Inferior parietal cortex (tissue), 1 donor: Measurements from ENCODE around the gene ABI2.
"Not testable (repeated sequence)": the region's sequence is repeated elsewhere in the genome, so short reads cannot be mapped to it uniquely, and the experiment has no call there.

ENCODE experiments used
- DNase-seq: peaks from one replicate; pipeline ENCODE4 v3.0.0-alpha.2; 2016; ENCODE audit errors: extremely low spot score

The ABI2 gene

DNA sequence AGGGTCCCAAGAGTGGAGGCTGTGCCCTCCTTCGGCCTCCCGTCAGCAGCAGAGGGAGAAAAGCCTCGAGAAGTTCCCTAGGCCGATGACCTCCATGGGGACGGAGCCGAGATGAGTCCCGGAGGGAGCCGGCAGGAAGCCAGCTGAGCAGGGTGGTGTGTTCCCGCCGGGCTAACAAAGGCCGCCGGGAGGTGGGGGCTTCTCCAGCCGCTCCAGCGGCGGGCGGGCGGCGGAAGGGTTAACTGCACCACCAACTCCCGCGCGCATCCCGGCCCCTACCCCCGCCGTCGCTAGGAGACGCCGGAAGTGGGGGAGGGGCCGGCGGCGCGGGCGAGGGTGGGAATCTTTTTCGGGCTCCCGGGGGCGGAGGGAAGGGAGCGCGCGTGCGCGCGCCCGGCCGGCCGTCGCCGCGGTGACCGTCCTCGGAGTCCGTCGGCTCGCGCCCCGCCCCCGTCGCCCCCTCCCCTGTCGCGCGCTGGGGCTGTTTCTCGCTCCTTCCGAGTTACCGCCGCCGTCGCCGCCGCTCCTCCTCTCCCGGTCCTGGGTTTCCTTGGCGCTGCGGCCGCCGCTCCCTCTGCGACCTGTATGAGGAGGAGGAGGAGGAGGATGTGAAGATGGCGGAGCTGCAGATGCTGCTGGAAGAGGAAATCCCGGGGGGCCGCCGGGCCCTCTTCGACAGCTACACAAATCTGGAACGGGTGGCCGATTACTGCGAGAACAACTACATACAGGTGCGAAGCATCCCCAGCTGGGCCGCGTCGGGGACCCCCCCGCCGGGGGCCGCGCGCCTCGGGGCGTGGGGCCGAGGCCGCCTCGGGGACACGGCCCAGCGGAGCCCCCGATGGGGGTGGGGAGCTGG, at the start of gene ABI2:
TSS of gene ABI2 (plus strand) at position 494 of the 859 bp plus-strand sequence. CDS start at position 615, 121 bp downstream.
- DNase-seq: peak; percentile 90

DNA sequence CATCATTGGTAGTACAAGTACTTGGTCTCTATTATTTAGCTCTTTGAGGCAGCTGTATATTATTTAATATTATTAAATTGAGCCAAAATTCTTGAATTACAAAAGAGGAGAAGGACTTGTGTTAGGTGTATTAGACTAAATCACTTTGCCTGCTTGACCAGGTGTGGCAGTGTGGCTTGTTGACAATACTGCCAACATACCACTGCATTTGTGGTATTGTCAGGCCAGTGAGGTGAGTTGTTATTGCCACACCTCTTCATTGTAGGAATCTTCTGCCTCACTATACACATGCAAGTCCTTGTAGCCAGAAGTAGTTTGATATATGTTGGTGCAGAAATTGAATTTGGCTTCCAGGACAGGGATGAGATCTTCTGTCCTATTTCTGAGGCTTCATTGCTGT, 48.9 kb upstream of the ABI2 start:
- DNase-seq: no peak

DNA sequence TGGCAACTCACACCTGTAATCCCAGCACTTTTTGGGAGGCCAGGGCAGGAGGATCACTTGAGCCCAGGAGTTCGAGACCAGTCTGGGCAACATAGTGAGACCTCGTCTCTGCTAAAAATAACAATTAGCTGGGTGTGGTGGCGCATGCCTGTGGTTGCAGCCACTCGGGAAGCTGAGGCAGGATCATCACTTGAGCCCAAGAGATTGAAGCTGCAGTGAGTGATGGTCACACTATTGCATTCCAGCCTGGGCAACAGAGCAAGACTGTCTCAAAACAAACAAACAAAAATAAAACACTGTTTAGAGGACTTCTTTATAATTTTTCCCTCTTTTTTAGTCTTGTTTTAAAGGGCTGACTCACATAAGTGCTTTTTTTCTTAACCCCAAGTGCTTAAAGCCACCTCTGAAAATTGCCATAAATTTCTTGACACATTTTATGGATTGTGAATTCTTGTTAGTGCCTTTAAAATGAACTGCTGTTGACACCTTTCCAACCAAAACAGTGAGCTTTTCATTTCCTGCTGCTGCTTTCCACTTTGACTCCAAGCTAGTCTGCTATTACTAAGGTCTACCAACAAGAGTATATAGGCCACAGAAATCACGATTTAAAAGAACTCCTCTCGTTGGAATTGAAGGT, 47.6 kb upstream of the ABI2 start:
- no peak for DNase-seq

DNA sequence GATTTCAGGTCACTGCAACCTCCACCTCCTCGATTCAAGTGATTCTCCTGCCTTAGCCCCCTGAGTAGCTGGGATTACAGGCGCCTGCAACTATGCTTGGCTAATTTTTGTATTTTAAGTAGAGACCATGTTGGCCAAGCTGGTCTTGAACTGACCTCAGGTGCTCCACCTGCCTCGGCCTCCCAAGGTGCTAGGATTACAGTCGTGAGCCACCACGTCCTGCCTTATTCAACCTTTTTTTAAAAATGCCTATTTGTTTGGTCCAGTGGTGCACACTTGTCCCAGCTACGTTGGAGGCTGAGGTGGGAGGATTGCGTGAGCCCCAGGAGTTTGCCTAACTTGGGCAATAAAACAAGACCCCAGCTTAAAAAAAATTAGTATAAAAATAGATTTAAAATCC, 46.1 kb upstream of the ABI2 start:
- DNase-seq: no peak

DNA sequence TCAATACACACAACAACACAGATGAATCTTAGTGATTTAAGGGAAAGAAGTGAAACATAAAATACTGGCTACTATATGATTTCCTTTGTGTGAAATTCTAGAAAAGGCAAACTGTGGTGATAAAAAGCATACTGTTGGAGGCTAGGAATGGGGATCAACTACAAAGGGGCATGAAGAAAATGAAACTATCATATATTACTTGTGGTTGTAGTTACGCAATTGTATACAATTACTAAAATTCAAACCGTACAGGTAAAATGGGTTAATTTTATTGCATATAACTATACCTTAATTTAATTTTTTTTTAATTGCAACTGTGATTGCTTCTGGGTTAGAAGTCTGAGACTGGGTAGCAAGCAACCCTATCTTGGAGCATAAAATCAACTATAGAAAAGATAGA, 41.7 kb upstream of the ABI2 start:
- DNase-seq: no peak

DNA sequence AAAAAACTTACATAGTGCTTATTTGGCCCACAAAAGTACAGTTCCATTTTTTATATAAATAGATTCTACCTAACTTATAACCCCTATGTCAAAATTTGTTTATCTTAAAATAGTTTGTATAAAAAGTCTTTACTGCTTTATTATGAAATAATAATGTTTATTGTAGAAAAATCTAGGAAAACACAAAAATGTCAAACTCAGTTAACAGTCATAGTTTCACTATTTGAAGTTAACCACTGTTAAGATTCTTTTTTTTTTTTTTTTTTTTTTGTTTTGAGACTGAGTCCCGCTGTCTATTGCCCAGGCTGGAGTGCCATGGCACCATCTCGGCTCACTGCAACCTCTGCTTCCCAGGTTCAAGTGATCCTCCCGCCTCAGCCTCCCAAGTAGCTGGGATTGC, 26.5 kb upstream of the ABI2 start:
- no peak for DNase-seq

DNA sequence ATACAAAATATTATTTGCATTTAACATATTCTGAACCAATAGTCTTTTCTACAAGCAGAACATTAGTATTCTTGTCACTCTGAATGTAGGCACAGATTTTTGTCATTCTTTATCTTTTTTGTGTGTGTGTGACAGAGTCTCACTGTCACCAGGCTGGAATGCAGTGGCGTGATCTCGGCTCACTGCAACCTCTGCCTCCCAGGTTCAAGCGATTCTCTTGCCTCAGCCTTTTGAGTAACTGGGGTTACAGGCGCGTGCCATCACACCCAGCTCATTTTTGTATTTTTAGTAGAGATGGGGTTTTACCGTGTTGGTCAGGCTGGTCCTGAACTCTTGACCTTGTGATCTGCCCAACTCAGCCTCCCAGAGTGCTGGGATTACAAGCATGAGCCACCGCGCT, 25.6 kb upstream of the ABI2 start:
- not testable (repeated sequence) for DNase-seq

DNA sequence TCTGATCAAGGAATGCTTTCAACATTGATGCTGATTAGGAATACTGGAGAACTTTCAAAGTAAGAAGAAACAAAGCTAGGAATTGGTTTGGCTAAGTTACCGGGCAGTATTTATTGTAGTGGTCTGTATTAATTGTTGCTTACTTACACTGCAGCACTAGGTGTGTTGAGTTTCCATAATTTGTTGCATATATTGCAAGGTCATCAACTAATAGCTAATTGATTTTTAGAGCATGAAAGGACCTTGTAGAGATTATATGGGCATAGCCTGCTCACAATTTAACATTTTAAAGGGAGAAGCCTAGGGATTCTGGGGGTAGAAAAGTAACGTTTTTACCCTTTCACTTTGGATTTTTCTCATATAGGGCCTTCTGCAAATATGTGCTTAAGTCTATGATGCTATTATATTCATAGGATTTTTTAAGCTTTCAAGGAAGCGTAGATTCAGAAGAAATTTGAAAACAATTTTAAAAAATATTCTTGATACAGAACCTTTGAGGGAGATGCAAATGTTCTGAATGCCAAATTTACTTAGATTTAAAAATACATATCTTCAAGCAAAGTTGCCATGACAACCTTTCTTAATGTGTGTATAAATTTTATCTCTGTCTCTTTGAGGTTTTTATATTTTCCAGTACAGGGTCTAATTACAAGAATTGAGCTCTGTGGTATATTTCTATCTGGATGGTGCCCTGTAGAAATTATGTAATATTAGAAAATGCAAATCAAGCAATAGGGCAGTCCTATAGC, 17.3 kb upstream of the ABI2 start:
- DNase-seq: peak; percentile 36

DNA sequence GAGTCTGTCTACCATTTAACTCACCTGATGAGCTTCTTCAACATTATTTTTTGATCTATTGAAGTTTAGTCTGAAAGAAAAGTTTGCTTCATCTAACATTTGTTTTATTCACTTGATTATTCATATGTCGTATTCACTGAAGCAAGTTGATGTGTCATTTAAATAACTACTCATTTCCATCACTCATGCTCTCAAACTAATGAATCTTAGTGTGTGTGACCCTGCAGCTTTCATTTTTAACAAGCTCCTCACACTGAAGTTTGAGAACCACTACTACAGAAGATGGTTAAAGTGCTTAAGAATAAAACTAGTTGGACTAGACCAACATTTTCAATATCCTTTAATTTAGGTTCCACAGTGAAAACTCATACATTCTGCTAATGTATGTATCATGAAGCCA, 1.8 kb upstream of the ABI2 start:
- no peak for DNase-seq

DNA sequence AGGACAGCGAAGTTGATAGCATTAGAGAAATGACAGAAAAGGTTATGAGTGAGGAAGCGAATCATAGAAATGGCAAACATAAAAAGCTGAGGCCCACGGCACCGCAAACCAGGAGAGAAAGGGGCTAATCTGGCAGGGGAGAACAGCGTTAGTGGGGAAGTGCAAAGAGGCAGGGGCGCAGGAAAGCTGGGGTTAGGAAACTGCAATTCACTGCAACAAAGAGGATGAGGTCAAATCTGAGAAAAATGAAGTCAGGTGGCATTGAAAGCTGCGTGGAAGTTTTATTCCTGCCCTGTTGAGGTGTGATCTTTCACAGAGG, 653 bp upstream of the ABI2 start:
- DNase-seq: no peak

DNA sequence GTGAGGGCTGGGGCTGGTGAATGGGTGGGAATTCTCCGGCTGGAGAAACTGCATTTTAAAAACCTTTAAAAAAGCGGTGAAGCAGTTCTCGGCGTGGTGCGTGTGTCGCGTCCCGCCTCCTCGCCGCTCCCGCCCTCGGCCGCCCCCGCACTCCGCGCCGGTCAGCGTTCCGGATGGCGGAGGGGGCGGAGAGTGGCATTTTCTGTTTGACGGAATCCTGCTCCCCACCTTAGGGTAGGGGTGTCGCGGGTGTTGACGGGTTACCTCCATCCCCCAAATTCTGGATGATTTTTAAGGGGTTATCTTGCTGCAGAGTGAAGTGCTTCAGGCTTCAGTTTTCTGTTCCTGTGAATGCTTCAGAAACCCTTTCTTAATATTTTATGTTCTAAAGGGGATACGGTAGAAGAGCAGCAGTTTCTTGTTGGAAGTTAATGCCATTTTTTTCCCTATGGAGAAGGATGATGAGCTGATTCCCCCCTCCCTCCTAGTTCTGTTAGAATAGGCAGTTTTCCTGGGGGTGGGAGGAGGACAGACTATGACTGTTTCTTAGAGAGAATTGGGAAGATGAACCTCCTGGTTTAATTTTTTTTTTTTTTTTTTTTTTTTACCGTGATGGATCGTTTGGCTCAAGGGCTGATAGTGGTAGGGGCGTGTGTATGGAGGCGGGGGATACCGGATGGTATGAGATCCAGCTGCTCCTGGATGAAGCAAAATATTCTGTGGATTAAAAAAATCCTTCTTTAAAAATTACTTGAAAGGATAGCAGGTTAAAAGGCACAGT, 756 bp downstream of the ABI2 start:
- peak; percentile 33 for DNase-seq

DNA sequence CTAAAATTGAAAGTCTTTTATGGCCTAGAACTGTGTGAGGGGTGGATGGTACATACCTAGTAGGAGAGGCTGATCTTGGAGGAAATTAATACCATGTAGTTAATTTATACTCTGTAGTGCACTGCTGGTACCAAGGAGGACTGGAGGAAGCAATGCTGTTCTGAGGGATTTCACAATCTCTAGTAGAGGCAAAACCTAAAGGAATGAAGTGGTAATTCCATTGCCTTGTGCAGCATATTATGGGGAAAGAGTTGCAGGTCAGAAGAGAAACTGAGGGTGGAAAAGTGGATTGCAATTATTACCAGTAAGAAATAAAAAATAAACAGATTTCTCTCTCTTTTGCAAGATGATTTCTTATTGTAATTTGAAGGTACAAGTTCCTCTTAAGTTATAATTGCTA, 2.2 kb downstream of the ABI2 start:
- DNase-seq: no peak

DNA sequence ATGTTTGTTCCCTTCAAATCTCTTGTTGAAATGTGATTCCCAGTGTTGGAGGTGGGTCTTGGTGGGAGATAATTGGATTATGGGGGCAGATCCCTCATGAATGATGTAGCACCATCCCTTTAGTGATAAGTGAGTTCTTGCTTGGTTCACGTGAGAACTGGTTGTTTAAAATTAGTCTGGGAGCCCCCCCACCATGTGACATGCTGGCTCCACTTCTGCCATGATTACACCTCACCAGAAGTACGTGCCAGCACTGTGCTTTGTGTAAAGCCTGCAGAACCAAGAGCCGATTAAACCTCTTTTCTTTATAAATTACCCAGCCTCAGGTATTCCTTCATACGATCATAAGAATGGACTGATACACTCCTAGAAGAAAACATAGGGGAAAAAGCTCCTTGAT, 10.1 kb downstream of the ABI2 start:
- no peak for DNase-seq

DNA sequence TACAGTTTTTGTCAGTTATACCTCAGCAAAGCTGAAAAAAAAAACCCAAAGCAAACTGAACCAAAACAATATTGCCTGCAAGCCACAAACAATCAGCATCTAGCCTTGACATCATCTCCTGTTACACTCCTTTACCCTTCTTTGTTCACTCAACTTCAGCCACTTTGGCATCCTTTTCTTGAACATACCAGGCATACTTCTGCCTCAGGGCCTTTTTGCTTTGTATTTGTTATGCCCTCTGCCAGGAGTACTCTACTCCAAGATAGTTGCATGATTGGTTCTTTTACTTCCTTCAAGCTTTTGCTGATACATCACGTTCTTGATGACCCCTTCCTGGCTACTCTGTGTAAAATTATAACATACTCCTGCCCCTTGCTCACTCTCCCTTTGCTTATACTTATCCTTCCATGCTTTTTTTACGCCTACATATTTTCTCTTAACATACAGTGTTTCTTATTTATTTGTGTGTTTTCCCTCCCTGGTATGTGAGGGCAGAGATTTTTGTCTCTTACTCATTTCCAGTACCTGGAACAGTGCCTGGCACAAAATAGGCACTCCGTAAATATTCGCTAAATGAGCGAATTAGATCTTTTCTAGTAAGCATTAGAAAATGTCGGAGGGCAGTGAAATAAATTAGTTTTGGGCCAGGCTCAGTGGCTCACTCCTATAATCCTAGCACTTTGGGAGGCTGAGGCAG, 12.7 kb downstream of the ABI2 start:
- no peak for DNase-seq

DNA sequence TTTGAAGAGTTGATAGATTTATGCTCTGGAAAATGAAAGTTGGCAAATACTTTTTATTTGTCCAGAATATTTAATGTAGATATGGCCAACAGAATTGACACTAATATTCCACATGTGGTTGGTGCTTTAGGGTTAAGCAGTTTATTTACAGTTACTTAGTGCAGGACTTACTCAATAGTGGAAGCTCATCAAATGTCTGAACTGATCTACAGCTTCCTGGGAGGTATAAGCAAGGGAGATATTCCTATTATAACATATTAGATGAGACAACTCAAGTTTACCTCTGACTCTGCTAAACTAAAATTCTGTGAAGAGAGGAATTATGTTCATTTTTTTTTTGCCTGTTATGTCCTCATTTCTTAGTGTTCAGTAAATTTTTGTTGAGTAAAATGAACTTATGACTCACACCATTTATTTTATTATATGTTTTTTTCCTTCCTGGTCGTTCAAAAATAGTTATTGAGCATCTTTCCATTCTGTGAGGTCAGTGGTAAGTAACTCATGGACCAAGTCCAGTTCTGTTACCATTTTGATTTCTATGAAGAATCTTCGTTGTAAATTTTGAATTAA, 13.6 kb downstream of the ABI2 start:
- DNase-seq: no peak

DNA sequence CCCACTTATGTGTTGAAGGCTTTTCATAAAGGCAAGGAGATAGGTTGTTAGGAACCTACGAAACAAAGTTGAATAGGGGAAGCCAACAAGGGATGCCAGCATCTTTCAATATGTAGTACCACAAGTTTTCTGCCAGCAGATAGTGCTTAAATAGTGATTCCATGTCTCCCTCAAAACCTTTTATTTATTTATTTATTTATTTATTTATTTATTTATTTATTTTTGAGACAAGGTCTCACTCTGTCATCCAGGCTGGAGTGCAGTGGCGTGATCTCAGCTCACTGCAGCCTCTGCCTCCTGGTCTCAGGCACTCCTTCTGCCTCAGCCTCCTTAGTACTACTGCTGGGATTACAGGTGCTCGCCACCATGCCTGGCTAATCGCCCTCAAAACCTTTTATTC, 14.2 kb downstream of the ABI2 start:
- not testable (repeated sequence) for DNase-seq

DNA sequence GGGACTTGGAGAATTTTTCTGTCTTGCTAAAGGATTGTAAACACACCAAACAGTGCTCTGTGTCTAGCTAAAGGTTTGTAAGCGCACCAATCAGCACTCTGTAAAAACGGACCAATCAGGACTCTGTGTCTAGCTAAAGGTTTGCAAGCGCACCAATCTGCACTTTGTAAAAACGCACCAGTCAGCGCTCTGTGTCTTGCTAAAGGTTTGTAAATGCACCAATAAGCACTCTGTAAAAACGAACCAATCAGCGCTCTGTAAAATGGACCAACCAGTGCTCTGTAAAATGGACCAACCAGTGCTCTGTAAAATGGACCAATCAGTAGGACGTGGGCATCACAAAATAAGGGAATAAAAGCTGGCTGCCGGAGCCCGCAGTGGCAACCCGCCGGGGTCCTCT, 16.5 kb downstream of the ABI2 start:
- no peak for DNase-seq

DNA sequence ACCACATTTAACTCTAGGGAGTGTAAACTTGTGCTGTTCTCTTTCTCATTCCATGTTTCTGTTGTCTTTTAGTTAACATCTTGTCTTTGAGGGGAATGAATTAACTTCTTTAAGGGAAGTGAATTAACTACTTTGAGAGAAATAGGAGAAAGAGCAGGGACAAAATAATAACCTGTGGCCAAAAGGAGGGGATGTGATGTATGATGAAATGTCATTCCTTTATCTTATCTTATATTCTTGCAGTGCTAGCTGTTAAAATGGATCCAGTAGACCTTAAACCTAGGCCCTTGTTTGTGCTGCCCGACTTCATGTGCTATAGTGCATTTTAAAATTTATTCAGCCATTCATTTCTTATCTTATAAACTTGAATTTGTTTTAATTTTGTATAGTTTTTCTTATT, 18.4 kb downstream of the ABI2 start:
- DNase-seq: no peak

DNA sequence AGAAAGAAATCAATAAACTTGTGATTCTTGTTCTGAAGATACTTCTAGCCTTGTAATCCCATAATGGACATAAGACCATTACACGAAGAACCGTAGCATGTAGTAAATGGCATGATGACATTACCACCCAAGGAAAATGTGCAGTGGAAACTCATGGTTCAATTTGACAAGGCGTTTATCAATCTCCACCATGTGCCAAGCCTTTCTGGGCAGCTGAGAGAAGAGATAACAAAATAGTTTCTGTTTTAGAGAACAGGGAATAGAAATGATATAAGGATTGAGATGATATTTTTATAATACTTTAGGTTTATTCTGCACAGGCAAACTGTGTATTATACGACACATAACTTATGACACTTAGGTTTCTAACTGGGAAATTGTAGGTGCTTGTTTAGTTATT, 19.2 kb downstream of the ABI2 start:
- DNase-seq: no peak

DNA sequence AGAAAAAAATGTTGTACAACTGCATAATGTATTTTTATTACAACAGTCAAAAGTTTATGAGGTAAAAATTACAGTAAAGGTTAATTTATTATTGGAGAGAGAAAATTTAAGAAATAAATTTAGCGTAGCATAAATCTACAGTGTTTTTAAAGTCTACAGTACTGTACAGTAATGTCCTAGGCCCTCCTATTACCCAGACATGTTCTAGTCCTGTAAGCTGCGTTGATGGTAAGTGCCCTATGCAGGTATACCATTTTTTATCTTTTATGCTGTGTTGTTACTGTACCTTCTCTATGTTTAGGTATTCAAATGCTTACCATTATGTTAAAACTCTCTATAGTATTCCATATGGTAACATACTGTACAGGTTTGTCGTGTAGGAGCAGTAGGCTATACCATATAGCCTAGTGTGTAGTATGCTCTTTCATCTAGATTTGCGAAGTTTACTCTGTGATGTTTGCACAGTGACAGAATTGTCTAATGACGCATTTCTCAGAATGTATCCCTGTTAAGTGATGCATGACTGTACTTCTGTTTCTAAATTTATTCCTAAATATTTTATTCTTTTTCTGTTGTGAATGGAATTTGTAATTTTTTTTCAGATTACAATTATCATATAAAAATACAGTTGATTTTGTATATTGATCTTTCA, 24.5 kb downstream of the ABI2 start:
- no peak for DNase-seq

DNA sequence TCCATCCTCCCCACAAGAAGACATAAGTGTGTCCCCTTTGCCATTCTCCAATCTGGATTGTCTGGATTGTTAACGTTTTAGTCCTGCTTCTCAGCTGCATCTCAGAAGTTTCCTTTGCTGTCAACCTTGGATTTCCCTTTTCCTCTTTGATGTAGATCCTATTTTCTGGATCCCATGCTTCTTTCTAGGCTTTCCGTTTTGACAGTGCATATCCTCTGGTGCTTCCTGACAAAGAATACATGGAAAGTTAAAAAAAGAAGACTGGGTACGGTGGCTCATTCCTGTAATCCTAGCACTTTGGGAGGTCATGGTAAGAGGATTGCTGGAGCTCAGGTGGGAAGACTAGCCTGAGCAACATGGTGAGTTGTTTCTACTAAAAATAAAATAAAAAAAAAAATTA, 26.8 kb downstream of the ABI2 start:
- DNase-seq: no peak
